Measurements from ENCODE around the gene CDKAL1. TPM values are rescaled to one million over a fixed set of nuclear protein-coding genes. Genes with fewer than 3 reads are reported as not detected.

The CDKAL1 gene
- total RNA-seq, 1 experiment from 2014 or later: 20.6 TPM

DNA sequence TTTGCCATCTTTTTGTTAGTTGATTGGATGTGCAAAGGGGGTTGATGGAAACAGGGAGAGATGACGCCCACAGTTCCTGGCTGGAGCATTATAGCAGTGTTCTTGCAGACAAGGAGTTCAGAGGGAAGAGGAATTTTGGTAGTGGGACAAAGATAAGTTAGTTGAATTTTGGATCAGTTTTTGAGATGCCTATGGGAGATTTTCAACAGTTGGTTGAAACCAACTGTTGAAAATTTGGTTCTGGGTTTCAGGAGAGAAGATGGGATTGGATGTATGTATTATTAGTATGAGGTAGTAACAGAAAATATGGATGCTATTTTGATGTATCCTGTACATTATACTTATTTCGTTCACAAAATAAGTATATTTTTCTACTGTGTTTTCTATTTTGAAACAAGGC lies 274.2 kb downstream of the CDKAL1 start (continued):
- no peak for TF ChIP-seq AFF4 (CRISPR knock-in tag; IDR thresholded peaks at IDR 0.05; ENCODE audit: borderline replicate concordance)
- no peak for TF ChIP-seq ZNF396 (CRISPR knock-in tag; IDR thresholded peaks at IDR 0.05; ENCODE audit: borderline replicate concordance)
- TF ChIP-seq ZNF232 (CRISPR knock-in tag; IDR thresholded peaks at IDR 0.05): no peak
- TF ChIP-seq ZNF121 (CRISPR knock-in tag; IDR thresholded peaks at IDR 0.05): no peak
- no peak for TF ChIP-seq NFATC4 (CRISPR knock-in tag; IDR thresholded peaks at IDR 0.05)
- no peak for TF ChIP-seq TP53 (CRISPR knock-in tag; IDR thresholded peaks at IDR 0.05)
- TF ChIP-seq SOX15 (CRISPR knock-in tag; IDR thresholded peaks at IDR 0.05): no peak
- no peak for TF ChIP-seq NFE2L1 (CRISPR knock-in tag; IDR thresholded peaks at IDR 0.05)

- peaks cover 11% of the 10 kb centered on the region for H3K9me3 Mint-ChIP-seq
- CTCF ChIA-PET: no interaction called here
- no peak for ATAC-seq
These were observed 274.7 kb downstream of the CDKAL1 start for GRCh38 chr6:20808924-20809323.

More at GRCh38 chr6:20808924-20809323, 274.7 kb downstream of the CDKAL1 start:
- Mint-ChIP-seq H3K4me3 (no peak overlapping the region), H3K27me3 (ENCODE audit: low read depth) (no peaks in the 10 kb centered on the region), H3K36me3 (peaks cover 13% of the 10 kb centered on the region), H3K4me1 (peaks cover 31% of the 10 kb centered on the region), H3K27ac (peak overlapping the region; percentile 48)
- DNase-seq (ENCODE audit: low spot score): no peak
- TF ChIP-seq FOXK1 (CRISPR knock-in tag; IDR thresholded peaks at IDR 0.05) (no peak), NR3C1 (CRISPR knock-in tag; conservative IDR thresholded peaks at IDR 0.05; ENCODE audit: low read depth) (no peak), TEAD4 (CRISPR knock-in tag; IDR thresholded peaks at IDR 0.05) (no peak), CBFB (CRISPR knock-in tag; IDR thresholded peaks at IDR 0.05; ENCODE audit: low read depth) (no peak), EMX1 (CRISPR knock-in tag; IDR thresholded peaks at IDR 0.05) (no peak), KAT7 (CRISPR knock-in tag; IDR thresholded peaks at IDR 0.05; ENCODE audit: borderline replicate concordance) (no peak), NFYB (CRISPR knock-in tag; conservative IDR thresholded peaks at IDR 0.05; ENCODE audit: low read depth) (no peak), ZNF138 (CRISPR knock-in tag; conservative IDR thresholded peaks at IDR 0.05) (no peak), STAT6 (CRISPR knock-in tag; conservative IDR thresholded peaks at IDR 0.05; ENCODE audit: low read depth) (no peak)
- TF ChIP-seq, protein P1, sequence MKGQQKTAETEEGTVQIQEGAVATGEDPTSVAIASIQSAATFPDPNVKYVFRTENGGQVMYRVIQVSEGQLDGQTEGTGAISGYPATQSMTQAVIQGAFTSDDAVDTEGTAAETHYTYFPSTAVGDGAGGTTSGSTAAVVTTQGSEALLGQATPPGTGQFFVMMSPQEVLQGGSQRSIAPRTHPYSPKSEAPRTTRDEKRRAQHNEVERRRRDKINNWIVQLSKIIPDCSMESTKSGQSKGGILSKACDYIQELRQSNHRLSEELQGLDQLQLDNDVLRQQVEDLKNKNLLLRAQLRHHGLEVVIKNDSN (CRISPR knock-in tag; IDR thresholded peaks at IDR 0.05): no peak
- TF ChIP-seq, protein P2, sequence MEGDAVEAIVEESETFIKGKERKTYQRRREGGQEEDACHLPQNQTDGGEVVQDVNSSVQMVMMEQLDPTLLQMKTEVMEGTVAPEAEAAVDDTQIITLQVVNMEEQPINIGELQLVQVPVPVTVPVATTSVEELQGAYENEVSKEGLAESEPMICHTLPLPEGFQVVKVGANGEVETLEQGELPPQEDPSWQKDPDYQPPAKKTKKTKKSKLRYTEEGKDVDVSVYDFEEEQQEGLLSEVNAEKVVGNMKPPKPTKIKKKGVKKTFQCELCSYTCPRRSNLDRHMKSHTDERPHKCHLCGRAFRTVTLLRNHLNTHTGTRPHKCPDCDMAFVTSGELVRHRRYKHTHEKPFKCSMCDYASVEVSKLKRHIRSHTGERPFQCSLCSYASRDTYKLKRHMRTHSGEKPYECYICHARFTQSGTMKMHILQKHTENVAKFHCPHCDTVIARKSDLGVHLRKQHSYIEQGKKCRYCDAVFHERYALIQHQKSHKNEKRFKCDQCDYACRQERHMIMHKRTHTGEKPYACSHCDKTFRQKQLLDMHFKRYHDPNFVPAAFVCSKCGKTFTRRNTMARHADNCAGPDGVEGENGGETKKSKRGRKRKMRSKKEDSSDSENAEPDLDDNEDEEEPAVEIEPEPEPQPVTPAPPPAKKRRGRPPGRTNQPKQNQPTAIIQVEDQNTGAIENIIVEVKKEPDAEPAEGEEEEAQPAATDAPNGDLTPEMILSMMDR (IDR thresholded peaks at IDR 0.05): no peak
- TF ChIP-seq, protein P3, sequence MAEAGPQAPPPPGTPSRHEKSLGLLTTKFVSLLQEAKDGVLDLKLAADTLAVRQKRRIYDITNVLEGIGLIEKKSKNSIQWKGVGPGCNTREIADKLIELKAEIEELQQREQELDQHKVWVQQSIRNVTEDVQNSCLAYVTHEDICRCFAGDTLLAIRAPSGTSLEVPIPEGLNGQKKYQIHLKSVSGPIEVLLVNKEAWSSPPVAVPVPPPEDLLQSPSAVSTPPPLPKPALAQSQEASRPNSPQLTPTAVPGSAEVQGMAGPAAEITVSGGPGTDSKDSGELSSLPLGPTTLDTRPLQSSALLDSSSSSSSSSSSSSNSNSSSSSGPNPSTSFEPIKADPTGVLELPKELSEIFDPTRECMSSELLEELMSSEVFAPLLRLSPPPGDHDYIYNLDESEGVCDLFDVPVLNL (CRISPR knock-in tag; IDR thresholded peaks at IDR 0.05; ENCODE audit: borderline replicate concordance, low read depth): no peak
- POLR2A ChIA-PET: no interaction called here
